Activated CD4-positive, alpha-beta T cell treated with anti-CD3 and anti-CD28 coated beads, Interleukin-2, amount 10 ng/mL, durations not matched to agents 7 days and 5 days (primary cell): ENCODE results near the gene GTF3C1. TPM values are rescaled to one million over a fixed set of nuclear protein-coding genes. Genes with fewer than 3 reads are reported as not detected.
A peak's percentile ranks its signal among the peaks of the same experiment; 100 is the strongest.

Experiments
- CTCF ChIA-PET: fragments of 350-600 bp; sonication (Branson Sonifier 250); formaldehyde crosslinking; loops from one replicate; lab custom pipeline; 2021; ENCODE audit warnings: antibody characterized with exemption; lab: Charles Lee
- POLR2A ChIA-PET: fragments of 350-600 bp; sonication (Branson Sonifier 250); formaldehyde crosslinking; loops from one replicate; lab custom pipeline; 2021; ENCODE audit warnings: antibody characterized with exemption; lab: Charles Lee
- DNase-seq: peaks from one replicate; pipeline ENCODE4 v3.0.0-alpha.2; 2020
- H3K27ac Mint-ChIP-seq: one replicate; pipeline ENCODE4 v1.8.0; 2021; ENCODE audit warnings: mild to moderate bottlenecking, moderate library complexity, mixed read lengths
- H3K27me3 Mint-ChIP-seq: one replicate; pipeline ENCODE4 v1.8.0; 2021; ENCODE audit warnings: mixed read lengths
- H3K36me3 Mint-ChIP-seq: one replicate; pipeline ENCODE4 v1.8.0; 2021; ENCODE audit warnings: low read depth, mixed read lengths
- H3K4me1 Mint-ChIP-seq: one replicate; pipeline ENCODE4 v1.8.0; 2021; ENCODE audit warnings: mixed read lengths
- H3K4me3 Mint-ChIP-seq: one replicate; pipeline ENCODE4 v1.8.0; 2021; ENCODE audit warnings: mild to moderate bottlenecking, moderate library complexity, mixed read lengths
- H3K9me3 Mint-ChIP-seq: one replicate; pipeline ENCODE4 v1.8.0; 2021; ENCODE audit warnings: mixed read lengths
- total RNA-seq, 2 experiments: library from RNA; stranded (reverse); gene quantifications; one replicate each; pipeline ENCODE4 v1.2.3, GENCODE V29; 2021

Gene GTF3C1
- total RNA-seq, 2 experiments from 2014 or later: 51.9 to 52.9 TPM

DNA sequence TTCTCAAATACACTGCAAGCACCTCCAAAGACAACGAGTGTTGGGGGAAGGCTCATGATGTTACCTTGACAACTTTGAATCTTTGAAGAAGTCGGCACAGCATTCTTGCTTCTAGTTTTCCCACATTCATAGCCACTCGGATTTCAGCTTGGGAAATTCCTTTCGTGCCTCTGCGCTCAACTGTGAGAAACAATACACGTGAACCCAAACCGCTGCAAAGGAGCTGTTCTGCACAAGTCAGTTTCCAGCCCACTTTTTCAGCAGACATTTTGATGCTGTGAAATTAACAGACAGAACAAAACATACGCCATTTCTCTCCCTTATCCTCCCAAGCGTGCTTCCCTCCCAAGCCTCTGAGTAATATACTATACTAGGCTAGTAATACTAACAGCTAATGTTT, 41.2 kb downstream of the GTF3C1 start:
- ChIA-PET CTCF (no interaction called here), POLR2A (no interaction called here)
- Mint-ChIP-seq H3K27ac (no peak overlapping the region), H3K4me1 (no peaks in the 10 kb centered on the region), H3K36me3 (peaks cover 42% of the 10 kb centered on the region), H3K27me3 (no peaks in the 10 kb centered on the region), H3K4me3 (no peak overlapping the region), H3K9me3 (no peaks in the 10 kb centered on the region)
- no peak for DNase-seq

DNA sequence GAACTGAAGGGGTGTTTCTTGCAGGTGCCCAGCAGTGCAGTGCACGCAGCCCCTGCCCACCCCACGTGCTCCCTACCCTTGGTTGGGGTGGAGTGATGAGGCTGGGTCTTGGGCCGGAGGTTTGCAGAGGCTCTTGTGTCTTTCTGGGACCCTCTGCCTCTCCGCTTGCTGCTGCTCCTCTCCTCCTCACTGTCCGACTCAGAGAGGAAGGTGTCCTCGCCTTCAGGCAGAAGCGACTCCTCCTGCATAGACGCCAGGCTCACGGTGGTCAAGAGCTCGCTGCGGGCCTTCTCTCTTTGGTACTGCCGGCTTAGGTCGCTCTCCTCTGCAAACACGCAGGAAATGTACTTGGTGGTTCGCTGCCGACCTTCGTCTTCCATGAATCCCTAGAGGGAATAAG, 42.9 kb downstream of the GTF3C1 start:
- no peaks in the 10 kb centered on the region for H3K27me3 Mint-ChIP-seq
- peaks cover 54% of the 10 kb centered on the region for H3K36me3 Mint-ChIP-seq
- no peak for DNase-seq
- no peaks in the 10 kb centered on the region for H3K4me1 Mint-ChIP-seq
- CTCF ChIA-PET: interaction anchor here (1.6 kb wide), 1 partner anchor 10 kb away, joined by 3 read pairs; no protein-coding TSS in a partner anchor
- H3K9me3 Mint-ChIP-seq: no peaks in the 10 kb centered on the region
- POLR2A ChIA-PET: no interaction called here
- H3K4me3 Mint-ChIP-seq: no peak overlapping the region
- no peak overlapping the region for H3K27ac Mint-ChIP-seq

DNA sequence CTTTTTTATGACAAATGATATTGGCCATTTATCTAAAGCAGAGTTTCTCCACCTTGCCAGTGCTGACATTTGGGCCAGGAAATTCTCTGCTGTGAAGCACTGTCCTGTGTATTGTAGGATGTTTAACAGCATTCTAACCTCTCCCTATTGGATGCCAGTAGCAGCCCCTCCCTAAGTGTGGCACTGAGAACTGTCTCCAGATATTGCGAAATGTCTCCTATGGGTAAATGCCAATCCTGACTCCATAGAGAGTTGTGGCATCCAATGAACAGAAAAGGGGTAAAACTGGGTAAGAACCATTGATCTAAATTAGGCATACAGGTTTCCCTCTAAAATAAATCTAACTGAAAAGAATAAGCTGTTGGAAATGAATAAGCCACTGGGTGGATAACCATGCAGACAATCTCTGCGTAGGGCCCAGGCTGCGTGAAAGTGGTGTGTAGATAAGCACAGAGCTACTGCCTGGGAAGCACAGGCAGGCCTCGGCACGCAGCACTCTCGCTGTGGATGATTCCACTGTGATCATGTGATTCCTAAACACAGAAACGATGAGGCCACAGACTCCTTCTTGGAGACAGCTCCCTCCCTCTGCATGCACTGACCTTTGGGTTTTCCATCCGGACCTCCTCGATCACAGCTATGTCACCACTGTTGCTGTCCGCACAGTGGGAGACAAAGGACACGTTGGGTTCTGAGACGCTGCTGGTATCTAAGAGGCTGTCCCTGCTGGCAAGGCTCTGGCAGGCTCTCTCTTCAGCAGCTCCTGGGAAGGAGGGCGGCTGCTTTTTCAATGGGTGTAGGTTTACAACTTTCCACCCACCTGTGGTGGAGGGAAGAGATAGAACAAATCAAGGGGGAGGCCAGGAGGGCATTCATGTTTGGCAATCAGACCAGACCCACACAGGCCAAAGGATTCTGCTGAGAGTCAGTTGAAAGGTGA, 44.1 kb downstream of the GTF3C1 start:
- Mint-ChIP-seq H3K9me3 (no peaks in the 10 kb centered on the region), H3K27ac (peak overlapping the region; percentile 66), H3K27me3 (no peaks in the 10 kb centered on the region), H3K4me1 (no peaks in the 10 kb centered on the region), H3K4me3 (no peak overlapping the region), H3K36me3 (peaks cover 54% of the 10 kb centered on the region)
- no peak for DNase-seq
- ChIA-PET CTCF (interaction anchor here (0.9 to 1.6 kb wide), 2 partner anchors 9 to 18 kb away, joined by 3 read pairs; no protein-coding TSS in a partner anchor), POLR2A (no interaction called here)

DNA sequence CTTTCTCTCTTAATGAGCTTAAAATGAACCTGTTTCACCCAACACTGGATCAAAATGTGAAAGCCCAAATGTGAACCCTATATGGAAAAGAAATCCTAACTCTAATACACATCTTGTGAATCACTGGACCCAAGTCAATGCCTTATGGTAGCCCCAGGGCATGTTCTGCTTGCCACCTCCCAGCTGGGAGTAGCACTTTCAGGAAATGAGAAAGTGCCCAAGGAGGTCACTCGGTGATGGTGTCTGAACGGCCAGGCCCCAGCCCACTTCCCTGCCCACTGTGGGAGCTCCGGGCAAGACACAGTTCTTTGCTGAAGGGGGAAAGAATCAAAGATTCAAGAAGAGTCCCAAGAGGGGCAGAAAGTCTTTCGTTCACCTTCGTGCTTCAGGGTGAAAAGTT, 46.1 kb downstream of the GTF3C1 start:
- DNase-seq: no peak
- Mint-ChIP-seq H3K27me3 (no peaks in the 10 kb centered on the region), H3K4me1 (no peaks in the 10 kb centered on the region), H3K4me3 (no peak overlapping the region), H3K36me3 (peaks cover 49% of the 10 kb centered on the region), H3K27ac (peak overlapping the region; percentile 16), H3K9me3 (no peaks in the 10 kb centered on the region)
- ChIA-PET POLR2A (no interaction called here), CTCF (no interaction called here)

DNA sequence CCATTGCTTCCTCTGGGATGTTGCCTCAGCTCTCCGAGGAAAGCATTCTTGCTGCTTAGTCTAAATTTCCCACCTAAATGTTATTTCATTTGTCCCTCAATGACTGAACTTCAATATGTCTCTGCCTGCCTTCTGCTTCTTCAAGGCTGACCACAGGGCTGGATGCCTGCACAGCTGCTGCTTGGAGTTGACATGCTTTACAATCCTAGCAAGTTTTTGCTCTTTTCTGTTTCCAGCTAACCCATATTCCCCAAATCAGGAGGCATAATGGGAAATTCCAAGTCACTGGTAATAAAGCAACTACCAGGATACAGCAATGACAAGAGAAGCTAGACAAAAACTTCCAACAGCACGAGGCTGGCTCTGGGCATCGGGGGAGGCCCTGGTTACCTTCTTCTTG, 48.9 kb downstream of the GTF3C1 start:
- Mint-ChIP-seq H3K27ac (no peak overlapping the region), H3K27me3 (no peaks in the 10 kb centered on the region), H3K4me3 (no peak overlapping the region), H3K9me3 (no peaks in the 10 kb centered on the region), H3K36me3 (peaks cover 49% of the 10 kb centered on the region), H3K4me1 (no peaks in the 10 kb centered on the region)
- CTCF ChIA-PET: no interaction called here
- POLR2A ChIA-PET: interaction anchor here (0.6 kb wide), 1 partner anchor 200 kb away, joined by 3 read pairs; no protein-coding TSS in a partner anchor
- no peak for DNase-seq

DNA sequence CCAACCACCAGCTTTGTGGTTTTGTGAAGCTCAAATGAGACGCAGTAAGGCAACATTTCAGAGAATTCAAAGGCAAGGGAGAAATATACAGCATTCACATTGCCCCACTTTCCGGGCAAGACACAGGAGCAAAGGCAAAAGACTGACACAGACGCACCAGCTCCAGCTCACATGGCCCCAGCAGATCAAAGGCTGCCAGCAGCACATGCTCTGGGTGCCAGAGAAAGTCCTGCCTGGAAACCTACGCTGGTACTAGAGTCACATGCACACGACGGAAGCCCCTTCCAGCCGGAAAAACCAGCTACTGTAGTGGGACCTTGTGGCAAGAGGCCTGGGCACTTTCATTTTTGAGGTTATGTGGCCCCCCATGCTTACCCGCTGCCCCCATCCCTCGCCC, 50.1 kb downstream of the GTF3C1 start:
- Mint-ChIP-seq H3K27ac (no peak overlapping the region), H3K9me3 (no peaks in the 10 kb centered on the region), H3K36me3 (peaks cover 43% of the 10 kb centered on the region), H3K27me3 (no peaks in the 10 kb centered on the region), H3K4me1 (no peaks in the 10 kb centered on the region), H3K4me3 (no peak overlapping the region)
- CTCF ChIA-PET: interaction anchor here (2.6 kb wide), 1 partner anchor 16 kb away, joined by 5 read pairs; no protein-coding TSS in a partner anchor
- no peak for DNase-seq
- POLR2A ChIA-PET: no interaction called here

DNA sequence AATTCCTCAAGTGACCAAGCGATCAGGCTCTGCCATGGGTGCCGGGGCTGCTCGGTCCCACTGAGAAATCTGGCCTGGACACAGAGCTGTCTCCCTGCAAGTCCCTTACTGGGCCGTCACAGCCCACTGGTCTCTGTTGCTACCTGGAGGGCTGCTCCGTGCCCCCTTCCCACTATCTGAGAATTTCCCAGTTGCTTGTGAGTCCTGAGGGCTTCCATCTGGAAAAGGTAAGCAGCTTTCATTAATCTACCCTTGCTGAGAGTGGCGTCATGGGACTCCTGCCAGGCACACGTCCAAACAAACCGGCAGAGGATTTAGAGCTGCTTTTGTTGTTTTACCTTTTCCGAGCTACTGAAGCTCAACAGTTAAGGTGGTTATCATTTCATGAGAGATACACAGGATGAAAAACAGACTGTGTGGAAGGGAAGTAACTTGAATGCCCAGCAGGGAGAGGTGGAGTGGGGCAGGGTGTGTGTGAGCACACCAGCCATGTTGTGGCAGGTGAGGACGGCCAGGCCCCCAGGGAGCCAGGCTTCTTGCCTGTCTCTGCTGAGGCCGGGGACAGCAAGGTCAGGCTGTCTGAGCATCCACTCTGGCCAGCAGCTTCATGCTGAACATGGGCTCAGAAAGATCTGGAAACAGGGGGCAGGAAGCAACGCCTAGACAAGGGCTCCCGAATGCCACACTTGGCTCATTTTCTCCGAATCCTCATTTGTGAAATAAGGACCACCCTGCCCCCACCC, 50.6 kb downstream of the GTF3C1 start:
- Mint-ChIP-seq H3K27ac (no peak overlapping the region), H3K9me3 (no peaks in the 10 kb centered on the region), H3K4me3 (no peak overlapping the region), H3K27me3 (no peaks in the 10 kb centered on the region), H3K4me1 (no peaks in the 10 kb centered on the region), H3K36me3 (peaks cover 40% of the 10 kb centered on the region)
- ChIA-PET CTCF (interaction anchor here (2.6 kb wide), 1 partner anchor 17 kb away, joined by 5 read pairs; no protein-coding TSS in a partner anchor), POLR2A (no interaction called here)
- no peak for DNase-seq

DNA sequence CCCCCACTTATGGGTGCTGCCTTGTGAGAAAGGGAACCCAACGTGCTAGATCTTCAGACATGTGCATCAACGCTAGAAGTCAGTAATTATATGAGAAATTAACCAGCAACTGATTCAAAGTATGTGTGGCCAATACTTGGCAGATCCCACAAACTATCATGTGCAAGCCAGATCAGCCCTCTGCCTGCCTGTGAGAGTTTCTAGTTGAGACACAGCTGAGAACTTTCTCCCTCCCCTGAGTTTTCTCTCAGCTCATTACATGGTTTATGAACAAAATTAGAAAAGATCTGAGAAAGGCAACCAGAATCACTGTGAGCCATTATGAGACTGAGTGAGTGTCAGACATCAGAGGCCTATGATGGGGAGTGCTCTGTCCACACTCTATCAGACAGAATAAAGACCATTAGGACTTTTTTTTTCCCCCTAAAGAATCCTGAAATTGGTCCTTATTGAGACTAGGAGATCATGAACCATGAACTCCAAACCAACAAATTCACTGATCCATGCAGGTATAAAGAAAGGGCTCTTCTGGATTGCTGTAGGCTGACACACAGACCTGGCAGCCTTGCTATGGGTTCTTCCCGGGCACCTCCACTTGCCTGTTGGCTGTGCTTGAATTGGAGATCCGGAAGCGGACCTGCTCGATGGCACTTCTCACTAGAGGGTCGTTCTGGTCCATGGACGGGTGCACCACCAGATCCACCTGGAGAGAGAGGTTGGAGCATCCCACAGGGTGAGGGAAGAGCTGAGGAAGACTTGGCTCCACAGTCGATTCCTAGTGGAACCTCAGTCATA, 51.5 kb downstream of the GTF3C1 start:
- Mint-ChIP-seq H3K9me3 (no peaks in the 10 kb centered on the region), H3K27ac (no peak overlapping the region), H3K27me3 (no peaks in the 10 kb centered on the region), H3K4me1 (no peaks in the 10 kb centered on the region), H3K36me3 (peaks cover 31% of the 10 kb centered on the region), H3K4me3 (no peak overlapping the region)
- no peak for DNase-seq
- ChIA-PET POLR2A (no interaction called here), CTCF (interaction anchor here (2.6 kb wide), 1 partner anchor 17 kb away, joined by 5 read pairs; no protein-coding TSS in a partner anchor)

DNA sequence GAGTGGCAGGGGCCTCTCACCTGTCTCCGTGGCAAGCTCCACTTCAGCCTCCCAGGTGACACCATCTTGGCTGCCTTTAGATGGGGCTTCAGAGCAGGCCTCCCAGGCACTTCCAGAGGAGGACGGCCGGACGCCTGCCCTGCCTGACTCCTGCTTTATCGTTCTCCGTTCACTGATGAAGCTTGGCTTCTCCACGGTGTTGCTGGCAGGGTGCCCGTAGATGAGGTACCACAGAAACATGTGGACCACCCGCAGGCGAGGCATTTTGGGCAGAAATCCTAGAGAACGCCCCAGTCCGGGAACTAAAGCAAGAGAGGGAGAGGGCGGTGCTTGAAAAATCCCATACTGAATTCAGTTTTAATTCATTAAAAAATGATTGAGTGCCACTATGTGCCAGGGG, 54.5 kb downstream of the GTF3C1 start:
- Mint-ChIP-seq H3K27ac (no peak overlapping the region), H3K9me3 (no peaks in the 10 kb centered on the region), H3K4me1 (no peaks in the 10 kb centered on the region), H3K36me3 (peaks cover 18% of the 10 kb centered on the region), H3K4me3 (no peak overlapping the region), H3K27me3 (no peaks in the 10 kb centered on the region)
- no peak for DNase-seq
- ChIA-PET CTCF (no interaction called here), POLR2A (no interaction called here)

DNA sequence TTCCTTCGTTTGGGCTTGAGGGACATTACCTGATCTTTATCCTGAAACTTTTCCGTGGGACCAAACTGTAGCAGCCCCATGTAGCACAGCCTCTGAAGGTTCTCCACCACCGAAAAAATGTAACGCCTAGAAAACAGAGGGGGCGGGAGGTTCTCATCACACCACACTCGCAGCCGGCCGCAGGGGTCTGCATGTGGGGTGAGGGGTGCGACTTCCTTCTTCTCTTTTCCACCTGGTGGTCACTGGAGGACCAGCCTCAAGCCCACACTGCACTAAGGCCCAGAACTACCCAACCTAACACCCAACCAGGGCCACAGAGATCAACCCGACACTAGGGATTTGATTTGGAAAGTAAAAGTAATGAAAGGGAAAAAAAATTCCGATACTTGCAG, 57.1 kb downstream of the GTF3C1 start:
- H3K36me3 Mint-ChIP-seq: peaks cover 18% of the 10 kb centered on the region
- no peaks in the 10 kb centered on the region for H3K9me3 Mint-ChIP-seq
- H3K4me3 Mint-ChIP-seq: no peak overlapping the region
- H3K27ac Mint-ChIP-seq: no peak overlapping the region
- no peak for DNase-seq
- no peaks in the 10 kb centered on the region for H3K4me1 Mint-ChIP-seq
- no peaks in the 10 kb centered on the region for H3K27me3 Mint-ChIP-seq
- POLR2A ChIA-PET: no interaction called here
- CTCF ChIA-PET: no interaction called here

DNA sequence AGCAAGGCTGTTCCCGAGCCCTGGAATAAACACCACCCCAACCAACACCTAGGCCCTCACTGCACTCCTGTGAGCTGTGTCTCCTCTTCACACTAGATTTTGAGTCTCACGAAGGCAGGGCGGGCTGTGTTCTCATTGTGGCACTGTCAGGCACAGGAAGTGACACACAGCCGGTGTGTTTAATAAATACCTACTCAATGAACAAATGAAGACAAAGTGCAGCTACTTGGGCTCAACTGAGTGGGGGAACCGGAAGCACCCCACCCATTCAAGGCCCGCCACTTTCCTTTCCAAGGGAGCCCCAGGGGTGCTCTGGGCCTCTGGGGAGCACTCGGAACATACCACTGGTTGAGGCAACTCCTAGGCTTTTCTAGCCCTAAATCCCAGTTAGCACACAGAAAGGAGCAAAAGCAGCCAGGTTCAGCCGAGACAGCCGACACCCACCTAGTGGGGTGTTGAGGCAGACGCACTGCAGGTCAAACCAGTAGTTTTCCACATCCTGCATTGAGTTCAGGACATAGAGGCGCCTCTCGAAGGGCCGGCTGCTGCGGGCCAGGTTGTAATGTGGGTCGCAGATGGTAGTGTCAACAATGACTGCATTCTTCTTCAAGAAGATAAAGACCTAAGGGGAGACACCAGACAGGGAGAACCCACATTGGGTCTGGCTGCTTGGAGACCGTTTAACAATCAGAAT, 57.7 kb downstream of the GTF3C1 start:
- no peak overlapping the region for H3K27ac Mint-ChIP-seq
- ChIA-PET CTCF (interaction anchor here (0.5 kb wide), 1 partner anchor 175 kb away, joined by 3 read pairs; no protein-coding TSS in a partner anchor), POLR2A (no interaction called here)
- H3K4me1 Mint-ChIP-seq: no peaks in the 10 kb centered on the region
- no peaks in the 10 kb centered on the region for H3K9me3 Mint-ChIP-seq
- peaks cover 18% of the 10 kb centered on the region for H3K36me3 Mint-ChIP-seq
- no peak overlapping the region for H3K4me3 Mint-ChIP-seq
- H3K27me3 Mint-ChIP-seq: no peaks in the 10 kb centered on the region
- no peak for DNase-seq

DNA sequence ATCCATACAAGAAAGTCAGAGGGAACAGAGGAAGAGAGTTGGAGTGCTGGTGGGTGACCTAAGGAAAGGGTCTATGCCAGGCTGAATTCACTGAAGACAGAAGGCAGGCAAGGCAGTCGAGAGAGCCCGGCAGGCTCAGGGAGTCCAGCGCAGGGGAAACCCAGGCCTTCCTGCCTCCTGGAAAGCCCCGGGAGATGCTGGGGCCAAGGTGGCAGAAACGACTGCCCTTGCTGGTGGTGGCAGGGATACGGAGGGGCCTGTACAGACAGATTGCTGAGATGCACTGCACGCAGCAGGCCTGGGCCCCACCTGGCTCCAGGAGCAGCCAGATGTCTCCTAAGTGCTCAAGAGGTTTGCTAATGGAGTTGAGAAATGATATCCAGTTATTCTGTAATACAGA, 59.8 kb downstream of the GTF3C1 start:
- no peaks in the 10 kb centered on the region for H3K4me1 Mint-ChIP-seq
- CTCF ChIA-PET: no interaction called here

More for the DNA sequence above, 59.8 kb downstream of the GTF3C1 start:
- no peak overlapping the region for H3K27ac Mint-ChIP-seq
- no peak overlapping the region for H3K4me3 Mint-ChIP-seq
- no peak for DNase-seq
- H3K9me3 Mint-ChIP-seq: no peaks in the 10 kb centered on the region
- POLR2A ChIA-PET: no interaction called here
- H3K36me3 Mint-ChIP-seq: peaks cover 29% of the 10 kb centered on the region
- H3K27me3 Mint-ChIP-seq: no peaks in the 10 kb centered on the region
